GM19238 (cell line): ENCODE results near the gene CACNA1D.

Experiments used
- DNase-seq: peaks from one replicate; pipeline ENCODE4 v3.0.0; 2011; ENCODE audit warnings: low spot score; ENCODE audit not compliant: insufficient read length

The CACNA1D gene

GRCh38 chr3:53525765-53526703 lies 31.6 kb downstream of the CACNA1D start:
- no peak for DNase-seq

GRCh38 chr3:53526704-53527055 lies 32.3 kb downstream of the CACNA1D start:
- no peak for DNase-seq

- DNase-seq, result no peak
These were observed 35.8 kb downstream of the CACNA1D start for GRCh38 chr3:53530205-53530604.

DNA sequence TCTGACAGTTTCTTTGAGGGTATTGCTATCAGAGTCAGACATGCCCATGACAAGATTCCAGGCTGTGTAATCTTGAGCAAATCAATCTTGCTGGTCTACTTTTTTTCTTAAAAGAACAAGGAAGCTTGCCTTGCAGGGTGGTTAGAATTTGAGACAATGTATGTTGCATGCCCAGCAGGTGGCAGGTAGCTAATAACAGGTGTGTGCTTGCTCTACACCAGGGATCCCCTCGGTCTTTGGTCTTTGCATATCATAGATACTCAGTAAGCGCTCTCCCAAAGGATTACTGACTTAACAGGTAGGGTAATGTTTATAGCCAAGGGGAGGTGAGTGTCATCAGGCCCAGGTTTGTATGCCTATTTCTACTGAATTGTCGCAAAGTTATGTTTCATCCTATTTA lies 37.3 kb downstream of the CACNA1D start:
- DNase-seq, result no peak

DNA sequence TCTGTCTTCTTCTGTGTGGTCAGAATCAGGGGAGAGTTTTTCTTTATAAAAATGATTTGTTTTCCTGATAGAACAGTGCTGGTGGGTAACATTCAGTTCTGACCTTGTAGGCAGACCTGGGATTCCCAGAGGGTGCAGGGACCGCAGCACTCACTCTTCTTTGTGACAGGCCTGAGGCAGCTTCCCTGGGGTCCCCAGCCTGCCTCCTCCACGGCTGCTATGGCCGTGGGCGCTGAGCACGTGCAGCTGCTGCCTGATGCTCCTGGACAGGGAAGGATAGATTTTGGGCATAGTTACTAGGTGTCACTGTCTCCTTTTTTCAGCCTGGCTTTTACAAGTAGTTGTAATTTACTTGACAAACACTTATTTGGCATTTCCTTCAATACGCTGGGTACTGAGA lies 39.1 kb downstream of the CACNA1D start:
- DNase-seq, result no peak

- DNase-seq, result no peak
These were observed 39.8 kb downstream of the CACNA1D start for GRCh38 chr3:53534216-53534615.

- no peak for DNase-seq
These were observed 40.4 kb downstream of the CACNA1D start for GRCh38 chr3:53534676-53535400.

DNA sequence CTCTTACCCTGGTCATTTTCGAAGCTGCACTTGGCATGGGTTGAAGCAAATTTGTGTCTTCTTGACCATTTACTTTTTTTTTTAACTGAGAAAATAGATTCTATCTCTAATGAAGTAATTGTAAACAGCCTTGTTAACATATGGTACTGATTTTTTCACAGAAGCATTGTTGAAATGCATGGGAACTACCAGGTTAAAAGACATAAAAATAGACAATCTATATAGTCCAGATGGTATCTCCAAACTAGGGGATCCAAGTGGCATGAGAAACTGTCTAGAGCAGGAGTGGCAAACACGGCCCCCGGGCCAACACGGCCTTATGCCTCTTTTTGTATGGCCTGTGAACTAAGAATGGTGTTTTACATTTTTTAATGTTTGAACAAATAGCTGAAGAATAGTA lies 41.9 kb downstream of the CACNA1D start:
- DNase-seq, result no peak

DNA sequence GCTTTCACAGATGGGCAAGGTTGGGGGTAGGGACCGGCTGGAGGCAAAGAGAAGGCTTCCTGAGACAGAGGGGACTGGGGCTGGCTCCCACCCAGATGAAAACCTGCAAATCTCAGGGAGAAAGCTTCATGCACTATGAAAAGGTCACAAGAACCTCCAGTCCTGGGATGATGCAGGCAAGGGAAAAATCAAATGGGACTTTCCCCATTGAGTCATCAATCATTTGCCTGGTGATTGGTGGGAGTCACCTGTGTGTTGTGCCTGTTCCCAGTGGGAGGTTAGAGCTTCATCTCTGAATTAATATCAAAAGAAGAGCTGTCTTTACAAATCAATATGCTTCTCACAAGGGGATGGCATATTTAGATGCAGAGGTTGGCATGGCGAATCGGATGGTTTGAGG lies 49.9 kb downstream of the CACNA1D start:
- no peak for DNase-seq

DNA sequence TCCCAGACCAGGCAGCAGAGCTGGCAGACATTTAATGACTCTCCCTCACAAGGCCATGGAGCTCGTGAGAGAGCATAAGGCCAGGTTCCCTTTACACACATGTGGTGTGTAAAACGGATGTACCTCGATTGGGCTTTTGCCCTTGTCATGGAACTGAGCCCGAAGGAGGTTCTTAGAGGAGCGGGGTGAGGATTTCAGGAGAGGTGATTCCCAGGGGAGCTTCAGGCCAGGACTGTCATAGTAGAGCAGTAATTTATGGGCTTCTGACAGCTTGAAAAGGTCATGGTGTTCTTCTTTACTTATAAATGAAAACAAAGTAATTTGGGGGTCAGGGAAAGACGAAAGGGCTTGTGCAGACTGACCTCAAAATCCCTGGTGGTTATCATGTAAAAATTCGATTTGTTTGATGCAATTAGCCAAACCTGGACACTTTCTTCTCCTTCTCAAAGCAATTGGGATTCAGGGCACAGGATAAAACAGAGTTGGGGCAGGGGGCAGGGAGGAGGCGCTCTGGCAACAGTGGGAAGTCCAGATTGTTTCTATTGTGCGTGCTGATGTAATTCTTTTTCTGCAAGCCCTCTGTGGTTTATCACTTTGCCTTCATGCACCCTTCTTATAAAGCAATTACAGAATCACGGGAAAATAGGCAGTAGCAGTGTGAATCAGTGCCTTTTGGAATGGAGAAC lies 51.0 kb downstream of the CACNA1D start:
- no peak for DNase-seq

DNA sequence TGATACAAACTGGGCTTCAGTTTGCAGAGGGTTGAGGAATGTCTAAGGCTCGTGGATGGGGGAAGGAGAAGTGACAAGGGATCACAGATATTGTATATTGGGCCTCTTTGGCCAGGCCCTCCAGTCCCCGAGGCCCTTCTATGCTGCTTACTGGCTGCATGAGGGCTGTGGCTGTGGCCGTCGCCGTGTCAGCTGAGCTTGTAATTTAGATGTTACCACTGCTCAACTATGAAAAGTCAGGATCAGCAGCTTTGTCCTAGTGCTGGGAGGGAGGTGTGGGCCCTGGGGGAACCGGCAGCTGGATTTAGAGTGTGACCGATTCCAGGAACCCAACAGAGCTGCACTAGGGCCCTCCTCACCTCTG lies 51.6 kb downstream of the CACNA1D start:
- DNase-seq, result no peak

DNA sequence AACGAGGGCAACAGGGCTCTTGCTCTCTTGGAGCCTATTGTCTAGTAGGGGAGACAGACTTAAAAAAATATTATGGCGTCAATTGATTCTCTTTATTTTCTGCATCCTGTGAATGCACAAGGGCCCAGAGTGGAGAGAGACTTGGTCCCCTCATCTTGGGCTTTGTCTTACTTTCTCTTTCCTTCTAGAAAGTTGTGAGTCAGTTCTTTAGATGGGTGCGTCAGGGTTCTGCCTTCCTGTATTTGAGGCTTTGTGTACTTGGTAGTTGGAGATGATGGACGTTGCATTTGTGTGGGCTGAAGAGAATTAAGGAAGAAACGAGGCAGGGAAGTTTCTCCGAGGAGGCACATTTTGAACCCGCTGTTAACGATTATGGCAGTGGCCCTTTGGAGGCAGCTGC lies 52.9 kb downstream of the CACNA1D start:
- no peak for DNase-seq

- DNase-seq, result no peak
These were observed 55.7 kb downstream of the CACNA1D start for GRCh38 chr3:53550005-53550620.

GRCh38 chr3:53551324-53551723 lies 56.9 kb downstream of the CACNA1D start:
- DNase-seq, result no peak

- DNase-seq, result no peak
These were observed 58.3 kb downstream of the CACNA1D start for GRCh38 chr3:53552730-53553129.

DNA sequence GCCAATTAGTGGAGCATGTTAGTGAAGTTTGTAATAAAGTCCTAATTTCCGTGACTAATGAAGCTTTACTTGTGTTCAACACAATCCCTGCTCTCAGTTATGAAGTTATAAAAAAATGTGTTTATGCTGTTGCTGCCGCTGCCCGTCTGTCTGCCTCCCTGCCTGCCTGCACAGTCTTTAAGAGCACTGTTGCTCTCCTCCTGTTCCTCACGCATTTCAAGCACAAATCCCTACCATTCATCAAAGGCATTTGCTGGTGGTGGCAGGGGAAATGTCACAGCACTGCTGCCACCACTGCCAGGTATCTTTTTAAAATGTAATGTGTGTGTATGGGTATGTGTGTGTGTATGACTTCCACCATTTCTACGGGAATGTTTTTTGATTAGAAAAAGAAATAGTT lies 58.8 kb downstream of the CACNA1D start:
- DNase-seq, result no peak

DNA sequence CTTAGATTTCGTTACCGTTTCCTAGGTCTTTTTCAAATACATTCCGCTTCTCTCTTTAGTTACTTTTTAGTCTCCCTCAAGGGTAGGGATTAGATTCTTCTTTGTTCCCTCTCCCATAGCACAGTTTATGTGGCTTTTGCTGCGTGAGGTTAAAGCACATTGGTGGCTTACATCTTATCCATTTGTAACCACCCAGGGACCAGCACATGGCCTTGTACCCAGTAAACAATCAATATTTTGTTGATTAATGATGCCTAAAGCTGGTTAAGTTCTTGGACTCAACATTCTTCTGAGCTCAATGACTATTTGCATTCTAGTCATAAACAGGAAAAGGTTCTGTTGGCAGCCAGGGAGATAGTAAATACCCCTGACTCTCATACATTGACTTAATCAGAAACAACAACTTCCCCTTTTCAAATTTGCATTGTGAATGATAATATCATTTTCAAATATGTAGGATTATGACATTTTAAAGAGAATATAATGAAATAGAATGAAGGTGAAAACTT lies 60.2 kb downstream of the CACNA1D start:
- DNase-seq, result peak; percentile 27

DNA sequence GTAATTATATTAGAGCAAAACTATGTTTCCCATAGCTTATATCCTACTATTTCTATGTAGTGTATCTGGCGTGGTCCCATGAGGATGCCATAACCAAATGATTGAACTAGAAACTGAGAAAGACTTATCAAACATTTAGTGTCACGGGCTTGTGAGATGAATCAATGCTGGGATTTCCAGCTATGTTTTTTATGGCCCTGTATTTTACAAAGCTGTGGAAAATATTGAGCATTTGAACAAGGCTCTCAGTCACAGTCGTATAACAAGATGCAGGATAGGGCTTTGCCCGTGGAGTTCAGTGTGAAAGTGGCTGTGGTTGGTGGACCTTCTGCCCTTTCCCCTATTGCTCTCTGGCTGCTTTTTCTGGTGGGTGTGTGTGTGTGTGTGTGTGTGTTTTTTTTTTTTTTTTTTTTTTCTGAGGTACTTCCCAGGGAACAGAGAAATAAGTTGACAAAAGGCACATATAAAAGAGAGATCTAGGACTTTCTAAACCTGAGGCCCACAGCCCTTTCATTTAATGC lies 60.7 kb downstream of the CACNA1D start:
- DNase-seq, result peak; percentile 30

DNA sequence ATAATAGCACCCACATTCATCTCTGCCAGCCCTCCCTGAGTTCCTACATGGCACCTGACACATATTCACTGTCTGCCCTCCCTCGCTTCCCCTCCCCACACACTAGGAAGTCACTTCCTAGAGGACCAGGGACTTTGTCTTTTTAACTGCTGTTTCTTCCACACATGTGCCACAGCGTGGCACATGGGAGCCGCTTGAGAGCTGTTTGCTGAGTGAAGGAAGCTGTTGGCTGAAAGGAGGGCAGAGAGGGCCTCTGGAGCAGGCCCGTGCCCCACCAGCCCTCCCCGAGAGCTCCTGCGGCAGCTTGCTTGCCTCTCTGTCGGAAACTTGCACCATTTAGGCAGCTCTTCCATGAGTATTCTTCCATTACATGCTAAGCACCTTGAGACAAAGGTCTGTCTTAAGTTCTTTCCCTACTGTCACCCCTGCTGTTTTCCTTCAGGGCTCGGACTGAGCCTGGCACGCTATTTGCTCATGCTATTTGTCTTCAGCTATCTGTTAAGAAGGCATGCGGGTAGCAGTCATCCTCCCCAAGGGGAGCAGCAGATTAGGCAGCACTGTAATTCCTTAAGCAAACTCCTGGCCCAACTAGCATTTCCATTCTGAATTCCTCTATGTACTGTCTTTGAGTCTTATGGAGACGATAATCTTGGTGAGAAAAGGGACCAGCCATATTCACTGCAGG lies 72.2 kb downstream of the CACNA1D start:
- DNase-seq, result no peak

DNA sequence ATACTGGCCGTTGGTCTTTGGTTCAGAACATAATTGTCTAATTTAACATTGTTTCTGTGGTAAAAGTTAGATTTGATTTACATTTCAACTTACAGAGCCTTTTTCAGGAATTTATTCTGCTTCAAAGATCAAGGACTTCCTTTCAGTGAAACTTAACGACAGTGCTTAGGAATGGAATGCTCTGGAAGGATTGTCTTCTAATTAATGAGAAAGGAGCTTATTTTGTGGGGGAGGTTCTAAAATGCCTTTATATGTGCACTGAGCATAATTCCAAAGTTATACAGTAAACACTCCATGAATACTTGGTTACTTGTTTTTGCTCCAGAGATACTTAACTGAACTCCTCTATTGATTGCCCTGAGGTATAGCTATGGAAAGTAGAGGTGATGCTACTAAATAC lies 75.7 kb downstream of the CACNA1D start:
- no peak for DNase-seq

- no peak for DNase-seq
These were observed 76.3 kb downstream of the CACNA1D start for GRCh38 chr3:53570709-53571108.
